Tongue (tissue), 2 donors: ENCODE results near the gene IFIT2. TPM values are rescaled to one million over a fixed set of nuclear protein-coding genes. Genes with fewer than 3 reads are reported as not detected.
"Not testable (repeated sequence)": the region's sequence is repeated elsewhere in the genome, so short reads cannot be mapped to it uniquely, and the experiment has no call there.

Experiments
- DNase-seq: peaks from one replicate; pipeline ENCODE4 v3.0.0-alpha.2; 2015
- total RNA-seq: library from RNA; depleted of rRNA; stranded (reverse); fragments of >200 nt; gene quantifications from one replicate; pipeline ENCODE4 v1.2.3, GENCODE V29; 2014

Gene IFIT2
- total RNA-seq, 1 donor from 2014 or later: 9.5 TPM

GRCh38 chr10:89279421-89279869, 22.4 kb upstream of the IFIT2 start:
- DNase-seq: peak; percentile 50

- DNase-seq: no peak
Observed at GRCh38 chr10:89280508-89280907, 21.3 kb upstream of the IFIT2 start.

DNA sequence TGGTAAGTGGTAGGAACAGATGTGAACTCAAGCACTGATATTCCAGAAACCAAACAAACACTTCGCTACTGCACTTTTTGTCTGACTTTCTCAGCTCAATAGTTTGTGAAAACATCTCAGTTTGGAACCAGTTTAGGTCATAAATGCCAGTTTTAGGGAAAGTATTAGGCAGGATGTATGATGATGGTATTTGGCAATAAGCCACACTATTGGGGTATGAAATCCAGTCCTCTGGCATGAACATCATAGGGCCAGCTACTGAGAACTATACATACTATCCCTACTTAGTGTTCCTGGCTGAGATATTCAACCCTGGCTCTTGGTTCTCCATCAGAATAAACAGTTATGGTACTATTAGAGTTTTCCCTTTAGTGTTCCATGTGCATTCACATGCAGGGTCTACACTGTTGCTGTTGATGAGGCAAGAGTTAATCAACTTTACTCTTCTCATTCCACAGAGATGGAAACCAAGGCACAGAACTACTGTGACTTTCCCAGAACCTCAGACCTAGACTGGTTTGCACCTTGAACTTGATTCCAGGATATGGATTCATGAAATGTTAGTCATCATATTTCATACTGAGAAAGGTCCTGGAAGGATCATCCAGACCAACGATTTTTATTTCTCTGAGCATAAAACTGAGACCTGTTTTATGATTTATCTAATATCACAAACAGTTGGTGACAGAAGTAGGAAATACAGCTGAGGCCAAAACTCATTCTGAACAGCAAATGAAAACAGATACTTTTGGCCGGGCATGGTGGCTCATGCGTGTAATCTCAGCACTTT, 20.0 kb upstream of the IFIT2 start:
- no peak for DNase-seq

DNA sequence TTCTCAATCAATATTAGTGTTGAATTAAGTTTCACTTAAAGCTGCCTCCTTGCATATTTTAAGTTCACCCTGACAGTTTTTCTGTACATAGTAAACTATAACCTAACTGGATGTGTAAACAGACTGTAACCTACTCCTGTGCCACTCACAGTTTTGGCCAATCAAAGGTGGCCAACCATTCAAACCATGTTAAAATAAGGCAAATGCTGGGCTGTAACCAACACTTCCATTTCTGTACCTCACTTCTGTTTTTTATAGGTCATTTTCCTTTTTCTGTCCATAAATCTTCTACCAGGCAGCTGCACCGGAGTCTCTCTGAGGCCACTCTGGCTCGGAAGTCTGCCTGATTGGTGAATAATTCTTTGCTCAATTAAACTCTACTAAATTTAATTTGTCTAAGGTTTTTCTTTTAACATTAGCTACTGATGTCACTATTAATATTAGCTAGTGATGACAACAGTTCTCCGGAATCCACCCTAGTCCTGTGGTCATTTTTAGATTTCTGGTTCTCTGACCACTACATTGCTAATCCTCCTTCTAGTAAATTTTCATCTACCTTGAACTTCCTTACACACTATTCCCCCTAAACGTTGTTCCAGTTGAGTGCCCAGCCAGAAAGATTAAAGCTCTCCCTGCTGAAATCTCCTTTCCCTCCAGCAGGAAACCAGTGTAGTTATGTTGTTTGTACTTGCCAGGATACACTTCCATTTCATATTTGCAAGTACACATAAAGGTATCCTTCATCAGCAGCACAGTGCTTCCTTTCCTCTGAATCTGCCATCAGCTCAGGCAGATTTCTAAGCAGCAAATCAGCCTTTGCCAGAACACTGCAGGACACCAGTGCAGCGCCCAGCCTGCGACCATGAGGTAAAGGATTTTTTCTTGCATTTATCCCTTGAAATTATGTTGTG, 18.6 kb upstream of the IFIT2 start:
- DNase-seq: no peak

- peak; percentile 74 for DNase-seq
Observed at GRCh38 chr10:89283936-89284475, 17.8 kb upstream of the IFIT2 start.

DNA sequence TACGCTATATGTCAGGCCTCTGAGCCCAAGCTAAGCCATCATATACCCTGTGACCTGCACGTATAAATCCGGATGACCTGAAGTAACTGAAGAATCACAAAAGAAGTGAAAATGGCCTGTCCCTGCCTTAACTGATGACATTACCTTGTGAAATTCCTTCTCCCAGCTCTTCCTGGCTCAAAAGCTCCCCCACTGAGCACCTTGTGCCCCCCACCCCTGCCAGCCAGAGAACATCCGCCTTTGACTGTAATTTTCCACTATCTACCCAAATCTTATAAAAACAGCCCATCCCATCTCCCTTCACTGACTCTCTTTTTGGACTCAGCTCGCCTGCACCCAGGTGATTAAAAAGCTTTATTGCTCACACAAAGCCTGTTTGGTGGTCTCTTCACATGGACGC, 17.1 kb upstream of the IFIT2 start:
- not testable (repeated sequence) for DNase-seq

GRCh38 chr10:89285303-89285702, 16.5 kb upstream of the IFIT2 start:
- not testable (repeated sequence) for DNase-seq

GRCh38 chr10:89294721-89295239, 7.1 kb upstream of the IFIT2 start:
- DNase-seq: no peak

DNA sequence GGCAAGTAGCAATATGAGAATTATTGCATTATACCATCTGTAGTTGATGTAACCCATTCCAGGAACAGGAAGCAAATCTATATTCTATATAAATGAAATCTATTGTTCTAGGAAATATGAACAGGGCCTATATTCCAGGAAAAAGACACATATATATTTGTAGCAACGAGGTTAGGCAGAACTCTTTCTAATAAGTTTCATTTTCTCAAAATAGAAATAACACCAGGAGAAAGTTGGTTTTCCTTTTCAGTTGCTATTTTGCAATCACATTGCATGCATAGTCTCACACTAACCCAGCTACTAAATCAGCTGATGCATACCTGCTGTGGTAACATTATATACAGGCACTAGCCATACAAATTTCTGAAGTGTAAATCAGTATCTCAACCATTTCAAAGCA, 6.2 kb upstream of the IFIT2 start:
- DNase-seq: no peak

GRCh38 chr10:89296220-89296648, 5.6 kb upstream of the IFIT2 start:
- DNase-seq: no peak

DNA sequence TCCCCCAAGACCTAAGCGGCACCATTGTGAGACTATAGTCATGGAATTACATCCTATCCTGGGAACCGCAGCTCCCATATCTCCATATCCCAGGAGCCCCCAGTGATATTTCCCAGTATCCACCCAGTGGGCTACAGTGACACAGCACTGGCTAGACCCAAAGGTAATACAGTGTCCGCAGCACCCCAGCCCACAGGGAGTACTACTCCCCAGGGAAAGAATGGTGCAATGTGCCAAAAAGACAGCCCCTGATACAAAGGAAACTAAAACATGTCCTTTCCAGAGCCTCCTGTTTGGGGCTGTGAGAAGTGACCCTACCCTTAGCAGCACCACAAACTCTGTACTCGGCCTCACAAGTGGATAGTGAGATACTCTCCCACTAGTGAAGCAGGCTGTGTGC, 4.5 kb upstream of the IFIT2 start:
- no peak for DNase-seq

DNA sequence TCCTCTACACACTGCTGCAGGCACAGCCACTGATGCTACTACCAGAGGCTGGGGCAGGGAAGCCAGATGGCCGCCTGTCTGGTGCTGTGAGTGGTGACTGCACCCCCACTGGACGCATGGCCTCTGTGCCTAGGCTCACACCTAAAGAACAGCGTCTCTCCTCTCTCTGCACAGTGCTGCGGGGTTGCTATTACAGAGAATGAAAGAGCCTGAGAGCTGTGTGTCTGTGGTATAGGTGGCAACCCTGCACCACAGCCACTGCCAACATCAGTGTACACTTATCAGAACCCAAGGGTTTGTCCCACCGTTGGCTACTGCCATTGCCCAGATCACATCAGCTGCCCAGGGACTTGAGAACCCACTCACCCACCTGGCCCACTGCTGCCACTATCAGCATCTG, 4.1 kb upstream of the IFIT2 start:
- DNase-seq: no peak

- DNase-seq: no peak
Observed at GRCh38 chr10:89299031-89299430, 2.8 kb upstream of the IFIT2 start.

DNA sequence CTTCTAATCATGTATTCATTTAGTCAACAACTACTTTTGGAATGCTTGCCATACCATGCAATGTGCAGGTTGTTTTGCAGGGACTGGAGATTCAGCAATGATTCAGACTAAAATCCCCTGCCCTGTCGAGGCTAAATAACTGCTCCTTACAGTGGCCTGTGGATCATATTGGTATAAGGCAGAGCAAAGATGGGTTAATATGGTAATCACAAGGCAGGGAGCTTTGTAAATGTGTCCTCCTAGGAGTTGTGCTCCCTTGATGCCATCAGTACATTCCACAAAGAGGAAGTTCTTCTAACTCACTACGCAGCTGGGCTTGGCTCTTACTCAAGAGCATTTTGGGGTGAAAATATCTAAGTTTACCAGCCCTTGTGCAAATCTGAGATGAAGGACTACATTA, 614 bp upstream of the IFIT2 start:
- DNase-seq: peak; percentile 54

DNA sequence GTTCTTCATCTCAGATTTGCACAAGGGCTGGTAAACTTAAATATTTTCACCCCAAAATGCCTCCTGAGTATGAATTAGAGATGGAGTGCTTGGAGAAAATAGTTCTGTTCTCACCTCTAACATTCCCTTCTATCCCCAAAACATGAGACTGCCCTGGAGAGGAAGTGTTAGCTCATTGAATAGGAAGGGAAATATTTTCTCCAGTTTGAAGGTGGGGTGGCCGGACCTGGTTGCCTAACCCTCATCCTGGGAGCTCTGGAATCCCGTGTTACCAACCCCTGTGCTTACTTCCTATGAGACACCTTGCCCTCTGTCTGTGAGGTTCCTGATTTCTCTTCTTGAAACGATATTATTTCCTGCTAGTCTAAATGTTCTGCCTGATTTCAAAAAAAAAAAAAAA, 779 bp downstream of the IFIT2 start:
- DNase-seq: peak; percentile 22

- no peak for DNase-seq
Observed at GRCh38 chr10:89303161-89303560, 1.3 kb downstream of the IFIT2 start.

DNA sequence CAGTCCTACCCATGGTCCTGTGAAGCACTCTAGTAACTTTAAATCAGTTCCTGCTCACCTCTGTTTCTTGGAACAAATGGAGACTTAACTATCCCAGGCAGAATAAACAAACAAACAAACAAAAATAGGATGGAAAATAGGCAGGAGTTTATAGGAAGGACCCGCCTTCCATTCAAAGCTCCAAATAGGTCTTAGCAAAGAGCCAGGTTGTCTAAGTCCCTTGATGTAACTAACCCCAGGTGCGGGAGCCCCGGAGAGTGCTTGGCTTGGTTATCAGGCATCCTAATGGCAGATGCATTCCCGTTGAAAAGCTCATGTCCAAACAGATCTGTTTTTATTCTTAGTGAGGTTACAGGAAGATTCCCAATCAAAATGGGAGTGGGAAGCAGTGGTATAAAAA, 2.2 kb downstream of the IFIT2 start:
- no peak for DNase-seq

DNA sequence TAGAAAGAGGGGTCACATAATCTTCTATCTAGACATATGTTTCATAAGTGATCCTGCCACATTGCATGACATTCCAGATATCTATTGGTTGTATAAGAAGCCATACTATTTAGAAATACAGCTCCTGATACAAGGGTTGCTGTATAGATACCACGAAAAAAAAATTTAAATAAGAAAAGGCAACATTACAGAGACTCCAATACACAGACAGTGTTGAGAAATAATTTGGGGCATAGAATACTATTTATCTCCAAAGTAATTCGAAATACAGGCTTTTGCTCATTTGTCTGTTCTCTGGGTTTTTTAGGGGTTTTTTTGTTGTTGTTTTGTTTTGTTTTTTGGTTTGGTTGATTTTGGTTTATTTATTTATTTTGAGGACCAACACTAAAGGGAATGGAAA, 2.6 kb downstream of the IFIT2 start:
- no peak for DNase-seq

DNA sequence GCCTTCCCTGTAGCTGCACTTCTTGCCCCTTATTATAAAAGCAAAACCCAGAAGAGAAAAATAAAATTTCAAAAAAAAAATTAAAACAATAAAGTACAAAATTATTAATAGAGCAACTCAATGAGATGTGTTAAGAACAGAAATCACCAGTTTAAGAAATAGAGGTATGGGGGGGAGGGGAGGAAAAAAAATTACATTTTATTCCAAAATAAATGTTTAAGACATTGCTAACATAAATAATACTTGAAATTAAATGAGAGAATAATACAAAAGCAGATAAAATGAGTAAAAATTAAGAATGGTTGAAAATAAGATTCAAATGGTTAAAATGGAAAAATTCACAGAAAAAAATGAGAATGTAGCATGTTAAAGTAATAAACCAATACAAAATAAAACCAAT, 3.1 kb downstream of the IFIT2 start:
- DNase-seq: no peak

DNA sequence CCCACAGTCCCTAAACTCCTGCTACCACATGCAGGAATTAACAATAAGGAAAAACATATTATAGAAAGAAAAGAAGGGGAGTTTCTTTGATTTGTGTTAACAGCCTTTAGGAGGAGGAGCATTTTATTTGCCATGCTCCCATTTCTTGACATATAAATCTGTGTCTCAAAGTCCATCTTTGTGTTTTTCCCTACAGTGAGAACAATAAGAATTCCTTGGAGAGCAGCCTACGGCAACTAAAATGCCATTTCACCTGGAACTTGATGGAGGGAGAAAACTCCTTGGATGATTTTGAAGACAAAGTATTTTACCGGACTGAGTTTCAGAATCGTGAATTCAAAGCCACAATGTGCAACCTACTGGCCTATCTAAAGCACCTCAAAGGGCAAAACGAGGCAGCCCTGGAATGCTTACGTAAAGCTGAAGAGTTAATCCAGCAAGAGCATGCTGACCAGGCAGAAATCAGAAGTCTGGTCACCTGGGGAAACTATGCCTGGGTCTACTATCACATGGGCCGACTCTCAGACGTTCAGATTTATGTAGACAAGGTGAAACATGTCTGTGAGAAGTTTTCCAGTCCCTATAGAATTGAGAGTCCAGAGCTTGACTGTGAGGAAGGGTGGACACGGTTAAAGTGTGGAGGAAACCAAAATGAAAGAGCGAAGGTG, 4.1 kb downstream of the IFIT2 start:
- no peak for DNase-seq

DNA sequence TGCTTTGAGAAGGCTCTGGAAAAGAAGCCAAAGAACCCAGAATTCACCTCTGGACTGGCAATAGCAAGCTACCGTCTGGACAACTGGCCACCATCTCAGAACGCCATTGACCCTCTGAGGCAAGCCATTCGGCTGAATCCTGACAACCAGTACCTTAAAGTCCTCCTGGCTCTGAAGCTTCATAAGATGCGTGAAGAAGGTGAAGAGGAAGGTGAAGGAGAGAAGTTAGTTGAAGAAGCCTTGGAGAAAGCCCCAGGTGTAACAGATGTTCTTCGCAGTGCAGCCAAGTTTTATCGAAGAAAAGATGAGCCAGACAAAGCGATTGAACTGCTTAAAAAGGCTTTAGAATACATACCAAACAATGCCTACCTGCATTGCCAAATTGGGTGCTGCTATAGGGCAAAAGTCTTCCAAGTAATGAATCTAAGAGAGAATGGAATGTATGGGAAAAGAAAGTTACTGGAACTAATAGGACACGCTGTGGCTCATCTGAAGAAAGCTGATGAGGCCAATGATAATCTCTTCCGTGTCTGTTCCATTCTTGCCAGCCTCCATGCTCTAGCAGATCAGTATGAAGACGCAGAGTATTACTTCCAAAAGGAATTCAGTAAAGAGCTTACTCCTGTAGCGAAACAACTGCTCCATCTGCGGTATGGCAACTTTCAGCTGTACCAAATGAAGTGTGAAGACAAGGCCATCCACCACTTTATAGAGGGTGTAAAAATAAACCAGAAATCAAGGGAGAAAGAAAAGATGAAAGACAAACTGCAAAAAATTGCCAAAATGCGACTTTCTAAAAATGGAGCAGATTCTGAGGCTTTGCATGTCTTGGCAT, 4.8 kb downstream of the IFIT2 start:
- no peak for DNase-seq

- no peak for DNase-seq
Observed at GRCh38 chr10:89307269-89307577, 5.4 kb downstream of the IFIT2 start.
